Activated CD8-positive, alpha-beta memory T cell treated with anti-CD3 and anti-CD28 coated beads, Interleukin-2, amount 10 ng/mL, durations not matched to agents 7 days and 5 days (primary cell): ENCODE data around the gene ADM2. TPM values are rescaled to one million over a fixed set of nuclear protein-coding genes. Genes with fewer than 3 reads are reported as not detected.
"Not testable (repeated sequence)": the region's sequence is repeated elsewhere in the genome, so short reads cannot be mapped to it uniquely, and the experiment has no call there.

Experiments used
- ATAC-seq: fragments of 150-1000 bp; cut with Tn5 transposase; one replicate; pipeline ENCODE4 v1.10.0; 2021; ENCODE audit warnings: moderate library complexity
- CTCF ChIA-PET: fragments of 350-600 bp; sonication (Branson Sonifier 250); formaldehyde crosslinking; loops from one replicate; lab custom pipeline; 2021; ENCODE audit warnings: antibody characterized with exemption; lab: Charles Lee
- DNase-seq: peaks from one replicate; pipeline ENCODE4 v3.0.0-alpha.2; 2020
- H3K27ac Mint-ChIP-seq: one replicate; pipeline ENCODE4 v1.8.0; 2021; ENCODE audit warnings: mild to moderate bottlenecking, mixed read lengths
- H3K27me3 Mint-ChIP-seq: one replicate; pipeline ENCODE4 v1.8.0; 2021; ENCODE audit warnings: mixed read lengths
- H3K36me3 Mint-ChIP-seq: one replicate; pipeline ENCODE4 v1.8.0; 2021; ENCODE audit warnings: mild to moderate bottlenecking, mixed read lengths
- H3K4me1 Mint-ChIP-seq: one replicate; pipeline ENCODE4 v1.8.0; 2021; ENCODE audit warnings: mixed read lengths
- H3K4me3 Mint-ChIP-seq: one replicate; pipeline ENCODE4 v1.8.0; 2021; ENCODE audit warnings: mild to moderate bottlenecking, moderate library complexity, mixed read lengths
- H3K9me3 Mint-ChIP-seq: one replicate; pipeline ENCODE4 v1.8.0; 2022; ENCODE audit warnings: low read depth, mixed read lengths
- total RNA-seq, 2 experiments: library from RNA; stranded (reverse); gene quantifications; one replicate each; pipeline ENCODE4 v1.2.3, GENCODE V29; 2021

Gene ADM2
- total RNA-seq, 2 experiments from 2014 or later, result 4.7 to 5.3 TPM

DNA sequence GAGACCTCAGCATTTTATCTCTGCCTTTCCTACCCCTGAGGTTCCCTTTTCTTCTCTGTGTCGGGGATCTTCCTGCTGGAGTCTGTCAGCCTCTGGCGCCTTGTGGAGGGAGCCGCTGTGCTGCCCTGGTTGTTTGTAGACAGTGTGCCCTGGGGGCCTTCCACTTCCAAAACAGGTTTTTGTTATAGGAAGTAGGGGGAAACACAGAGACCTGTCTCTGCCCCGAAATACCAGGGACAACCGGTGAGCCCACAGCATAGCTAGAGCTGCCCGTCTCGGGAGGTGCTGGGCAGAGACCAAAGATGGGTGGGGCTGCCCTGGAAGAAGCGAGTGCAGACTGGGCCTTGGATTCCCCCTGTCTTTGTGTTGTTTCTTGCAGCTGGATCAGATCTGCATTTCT lies 34.7 kb downstream of the ADM2 start:
- DNase-seq (no peak), ATAC-seq (no peak)
- no peak overlapping the region for H3K4me3 Mint-ChIP-seq
- no peaks in the 10 kb centered on the region for H3K9me3 Mint-ChIP-seq
- H3K27me3 Mint-ChIP-seq, result no peaks in the 10 kb centered on the region
- peaks cover 26% of the 10 kb centered on the region for H3K4me1 Mint-ChIP-seq
- H3K36me3 Mint-ChIP-seq, result peaks cover 38% of the 10 kb centered on the region
- CTCF ChIA-PET, result interaction anchor here (0.6 to 3.7 kb wide), 2 partner anchors 9 to 47 kb away, joined by 3 to 22 read pairs; partner anchors contain the start of gene SCO2
- no peak overlapping the region for H3K27ac Mint-ChIP-seq

DNA sequence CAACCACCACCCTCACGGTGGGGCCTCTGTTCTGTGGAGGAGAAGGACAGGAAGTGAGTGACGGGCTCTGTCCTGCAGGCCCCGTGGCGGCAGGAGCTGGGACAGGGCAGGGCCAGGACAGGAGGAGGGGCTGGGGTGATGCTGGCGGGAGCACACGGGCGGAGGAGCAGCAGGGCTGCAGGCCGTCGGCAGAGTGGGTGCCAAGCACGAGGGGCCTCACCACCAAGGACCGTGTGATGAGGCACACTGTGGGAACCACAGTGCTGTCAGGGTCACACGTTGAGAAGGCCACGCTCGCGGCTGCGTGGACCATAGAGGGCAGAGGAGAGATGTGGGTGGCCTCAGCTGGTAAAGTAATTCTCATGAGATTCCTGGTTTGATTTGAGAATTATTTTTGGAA lies 35.5 kb downstream of the ADM2 start:
- H3K27me3 Mint-ChIP-seq, result no peaks in the 10 kb centered on the region
- H3K4me1 Mint-ChIP-seq, result peaks cover 23% of the 10 kb centered on the region
- DNase-seq (no peak), ATAC-seq (no peak)
- H3K27ac Mint-ChIP-seq, result no peak overlapping the region
- no peak overlapping the region for H3K4me3 Mint-ChIP-seq
- peaks cover 39% of the 10 kb centered on the region for H3K36me3 Mint-ChIP-seq
- no peaks in the 10 kb centered on the region for H3K9me3 Mint-ChIP-seq
- CTCF ChIA-PET, result interaction anchor here (3.7 kb wide), 1 partner anchor 8 kb away, joined by 22 read pairs; the partner anchor contains the start of gene SCO2

DNA sequence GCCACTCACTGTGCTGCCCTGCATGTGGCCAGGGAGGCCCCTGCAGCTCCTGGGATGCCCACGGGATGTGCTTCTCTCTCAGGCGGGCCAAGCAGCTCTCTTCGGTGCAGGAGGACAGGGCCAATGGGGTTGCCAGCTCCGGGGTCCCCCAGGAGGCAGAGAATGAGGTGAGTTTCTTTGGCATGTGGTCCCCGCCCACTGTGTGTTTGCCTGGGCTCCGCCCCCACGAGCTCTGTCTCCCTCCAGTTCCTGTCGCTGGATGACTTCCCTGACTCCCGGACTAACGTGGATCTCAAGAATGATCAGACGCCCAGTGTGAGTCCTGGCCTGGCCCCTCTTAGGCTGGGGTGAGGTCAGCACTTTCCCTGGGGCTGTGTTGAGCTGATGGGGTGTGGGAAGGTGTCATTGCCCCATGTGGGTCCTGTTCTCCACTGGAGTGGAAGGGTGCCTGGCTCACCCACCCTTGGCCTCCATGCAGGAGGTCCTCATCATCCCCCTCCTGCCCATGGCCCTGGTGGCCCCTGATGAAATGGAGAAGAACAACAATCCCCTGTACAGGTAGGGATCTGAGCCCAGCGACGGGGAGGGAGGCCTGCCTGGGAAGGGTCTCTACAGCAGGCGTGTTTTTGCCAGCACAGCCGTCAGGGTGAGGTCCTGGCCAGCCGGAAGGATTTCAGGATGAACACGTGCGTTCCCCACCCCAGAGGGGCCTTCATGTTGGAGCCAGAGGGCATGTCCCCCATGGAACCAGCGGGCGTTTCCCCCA lies 36.3 kb downstream of the ADM2 start:
- ATAC-seq, result no peak
- peaks cover 17% of the 10 kb centered on the region for H3K4me1 Mint-ChIP-seq
- DNase-seq, result no peak
- H3K9me3 Mint-ChIP-seq, result no peaks in the 10 kb centered on the region
- no peak overlapping the region for H3K4me3 Mint-ChIP-seq
- H3K27me3 Mint-ChIP-seq, result no peaks in the 10 kb centered on the region
- no peak overlapping the region for H3K27ac Mint-ChIP-seq
- peaks cover 35% of the 10 kb centered on the region for H3K36me3 Mint-ChIP-seq
- CTCF ChIA-PET, result interaction anchor here (1.3 kb wide), 1 partner anchor 64 kb away, joined by 3 read pairs; no protein-coding TSS in a partner anchor

DNA sequence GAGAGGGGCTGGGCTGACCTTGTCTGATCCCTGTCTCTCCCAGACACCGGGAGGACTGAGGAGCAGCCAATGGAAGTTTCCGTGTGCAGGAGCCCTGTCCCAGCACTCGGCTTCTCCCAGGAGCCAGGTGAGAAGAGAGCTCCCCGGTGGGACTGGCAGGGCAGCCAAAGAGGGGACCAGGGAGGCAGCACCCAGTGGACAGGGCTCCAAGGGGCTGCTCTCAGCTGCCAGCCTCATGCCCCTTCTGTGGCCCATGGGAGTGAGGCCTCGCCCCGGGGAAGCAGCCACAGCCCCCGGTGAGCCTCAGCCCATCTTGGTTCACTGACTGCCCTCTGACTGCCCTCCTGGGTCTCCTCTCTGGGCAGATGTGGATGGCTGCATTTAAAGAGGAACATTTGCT lies 37.3 kb downstream of the ADM2 start:
- CTCF ChIA-PET, result interaction anchor here (1.3 kb wide), 1 partner anchor 65 kb away, joined by 3 read pairs; no protein-coding TSS in a partner anchor
- no peak for ATAC-seq
- H3K36me3 Mint-ChIP-seq, result peaks cover 42% of the 10 kb centered on the region

DNA sequence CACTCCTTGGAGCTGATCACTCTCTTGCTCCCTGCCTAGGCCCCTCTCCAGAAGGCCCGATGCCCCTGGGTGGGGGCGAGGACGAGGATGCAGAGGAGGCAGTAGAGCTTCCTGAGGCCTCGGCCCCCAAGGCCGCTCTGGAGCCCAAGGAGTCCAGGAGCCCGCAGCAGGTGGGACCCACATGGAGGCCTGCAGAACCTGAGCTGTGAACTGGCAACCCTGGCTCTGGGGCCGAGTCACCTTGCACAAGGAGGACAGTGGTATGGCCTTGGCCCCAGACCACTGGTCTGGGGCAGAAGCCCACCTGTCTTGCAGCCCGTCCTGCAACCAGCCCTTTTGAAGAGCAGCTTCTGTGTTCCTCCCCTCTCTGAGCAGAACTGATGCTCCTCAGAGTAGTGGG lies 37.8 kb downstream of the ADM2 start:
- no peak overlapping the region for H3K27ac Mint-ChIP-seq
- H3K9me3 Mint-ChIP-seq, result no peaks in the 10 kb centered on the region
- no peaks in the 10 kb centered on the region for H3K27me3 Mint-ChIP-seq
- no peak for ATAC-seq
- CTCF ChIA-PET, result no interaction called here
- no peak overlapping the region for H3K4me3 Mint-ChIP-seq
- no peak for DNase-seq
- H3K4me1 Mint-ChIP-seq, result peaks cover 18% of the 10 kb centered on the region
- H3K36me3 Mint-ChIP-seq, result peaks cover 40% of the 10 kb centered on the region

More for the DNA sequence above, 37.3 kb downstream of the ADM2 start:
- Mint-ChIP-seq H3K4me1 (peaks cover 18% of the 10 kb centered on the region), H3K9me3 (no peaks in the 10 kb centered on the region), H3K4me3 (no peak overlapping the region), H3K27ac (no peak overlapping the region), H3K27me3 (no peaks in the 10 kb centered on the region)
- no peak for DNase-seq

DNA sequence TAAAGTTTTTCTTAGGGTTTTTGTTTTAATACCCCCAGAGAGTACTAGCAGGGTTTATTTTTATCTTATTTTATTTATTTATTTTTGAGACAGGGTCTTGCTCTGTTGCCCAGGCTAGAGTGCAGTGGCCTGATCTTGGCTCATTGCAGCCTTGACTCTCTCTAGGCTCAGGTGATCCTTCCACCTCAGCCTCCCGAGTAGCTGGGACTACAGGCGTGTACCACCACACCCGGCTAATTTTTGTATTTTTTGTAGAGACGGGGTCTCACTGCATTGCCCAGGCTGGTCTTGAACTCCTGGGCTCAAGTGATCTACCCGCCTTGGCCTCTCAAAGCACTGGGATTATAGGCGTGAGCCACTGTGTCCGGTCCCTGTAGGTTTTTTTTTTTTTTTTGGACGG lies 38.8 kb downstream of the ADM2 start:
- Mint-ChIP-seq H3K4me1 (peaks cover 20% of the 10 kb centered on the region), H3K36me3 (peaks cover 38% of the 10 kb centered on the region)
- H3K4me3 Mint-ChIP-seq, CTCF ChIA-PET, H3K9me3 Mint-ChIP-seq, H3K27me3 Mint-ChIP-seq, DNase-seq, H3K27ac Mint-ChIP-seq, ATAC-seq: not testable (repeated sequence)

DNA sequence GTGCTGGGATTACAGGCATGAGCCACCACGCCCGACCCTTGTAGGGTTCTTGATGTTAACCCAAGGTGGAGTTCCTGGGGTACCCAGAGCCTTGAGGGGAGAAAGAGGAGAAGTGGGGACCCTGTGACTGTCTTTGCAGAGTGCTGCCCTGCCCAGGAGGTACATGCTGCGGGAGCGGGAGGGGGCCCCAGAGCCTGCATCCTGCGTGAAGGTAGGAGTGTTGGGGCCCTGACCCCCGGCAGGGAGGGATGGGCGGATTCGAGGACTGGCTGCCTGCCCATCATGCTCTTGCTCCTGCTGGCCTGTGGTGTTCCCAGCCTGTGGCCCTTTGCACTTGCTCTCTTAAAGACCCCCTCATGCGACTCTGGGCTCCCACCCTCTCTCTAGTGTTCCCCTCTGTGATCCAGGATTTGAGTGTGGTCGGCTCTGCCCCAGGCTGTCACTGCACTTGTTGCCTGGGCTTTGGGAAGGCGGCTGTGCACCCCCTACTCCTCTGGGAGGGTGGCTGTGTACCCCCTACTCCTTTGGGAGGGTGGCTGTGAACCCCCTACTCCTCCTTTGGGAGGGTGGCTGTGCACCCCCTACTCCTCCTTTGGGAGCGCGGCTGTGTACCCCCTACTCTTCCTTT lies 39.6 kb downstream of the ADM2 start:
- Mint-ChIP-seq H3K4me1 (peaks cover 17% of the 10 kb centered on the region), H3K9me3 (no peaks in the 10 kb centered on the region), H3K27ac (no peak overlapping the region), H3K4me3 (no peak overlapping the region), H3K36me3 (peaks cover 36% of the 10 kb centered on the region), H3K27me3 (no peaks in the 10 kb centered on the region)
- CTCF ChIA-PET, result no interaction called here
- ATAC-seq, result no peak
- no peak for DNase-seq

DNA sequence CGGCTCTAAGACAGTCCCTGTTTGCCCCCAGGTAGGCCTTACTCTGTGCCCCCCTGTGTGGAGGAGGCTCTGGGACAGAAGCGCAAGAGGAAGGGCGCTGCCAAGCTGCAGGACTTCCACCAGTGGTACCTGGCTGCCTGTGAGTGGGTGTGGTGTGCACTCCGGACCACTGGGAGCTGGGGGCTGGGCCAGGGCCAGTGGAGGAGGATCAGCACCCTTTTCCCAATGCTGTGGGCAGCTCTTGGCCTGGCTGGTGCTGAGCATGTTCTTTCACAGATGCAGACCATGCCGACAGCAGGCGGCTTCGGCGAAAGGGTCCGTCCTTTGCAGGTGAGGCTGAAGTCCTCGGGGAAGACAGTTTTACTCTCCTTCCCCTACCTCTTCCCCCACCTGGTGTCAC lies 40.4 kb downstream of the ADM2 start:
- no peak for ATAC-seq
- no peaks in the 10 kb centered on the region for H3K27me3 Mint-ChIP-seq
- peaks cover 17% of the 10 kb centered on the region for H3K4me1 Mint-ChIP-seq
- peaks cover 35% of the 10 kb centered on the region for H3K36me3 Mint-ChIP-seq
- no peak overlapping the region for H3K27ac Mint-ChIP-seq
- CTCF ChIA-PET, result no interaction called here
- H3K9me3 Mint-ChIP-seq, result no peaks in the 10 kb centered on the region
- DNase-seq, result no peak
- no peak overlapping the region for H3K4me3 Mint-ChIP-seq

DNA sequence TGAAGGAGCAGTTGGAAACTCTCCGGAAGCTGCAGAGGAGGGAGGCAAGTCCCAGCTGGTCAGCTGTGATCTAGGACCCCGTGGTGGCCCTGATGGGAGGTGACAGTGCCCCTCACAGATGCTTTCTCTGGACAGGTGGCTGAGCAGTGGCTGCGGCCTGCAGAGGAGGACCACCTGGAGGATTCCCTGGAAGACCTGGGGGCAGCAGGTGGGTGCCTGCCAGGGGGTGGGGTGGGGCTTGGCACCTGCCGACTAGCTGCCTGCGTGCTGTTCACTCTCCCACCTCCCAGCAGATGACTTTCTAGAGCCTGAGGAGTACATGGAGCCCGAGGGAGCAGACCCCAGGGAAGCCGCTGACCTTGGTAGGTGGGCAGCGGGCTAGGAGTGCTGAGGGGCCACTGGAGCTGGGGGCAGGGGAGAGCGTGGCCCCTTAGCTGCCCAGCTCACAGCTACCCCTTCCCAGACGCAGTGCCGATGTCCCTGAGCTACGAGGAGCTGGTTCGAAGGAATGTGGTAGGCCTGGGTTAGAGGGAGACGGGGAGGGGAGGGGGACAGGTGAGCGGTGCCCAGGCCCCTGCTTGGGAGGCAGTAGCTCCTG lies 41.0 kb downstream of the ADM2 start:
- H3K36me3 Mint-ChIP-seq, result peaks cover 31% of the 10 kb centered on the region
- ATAC-seq, result no peak

DNA sequence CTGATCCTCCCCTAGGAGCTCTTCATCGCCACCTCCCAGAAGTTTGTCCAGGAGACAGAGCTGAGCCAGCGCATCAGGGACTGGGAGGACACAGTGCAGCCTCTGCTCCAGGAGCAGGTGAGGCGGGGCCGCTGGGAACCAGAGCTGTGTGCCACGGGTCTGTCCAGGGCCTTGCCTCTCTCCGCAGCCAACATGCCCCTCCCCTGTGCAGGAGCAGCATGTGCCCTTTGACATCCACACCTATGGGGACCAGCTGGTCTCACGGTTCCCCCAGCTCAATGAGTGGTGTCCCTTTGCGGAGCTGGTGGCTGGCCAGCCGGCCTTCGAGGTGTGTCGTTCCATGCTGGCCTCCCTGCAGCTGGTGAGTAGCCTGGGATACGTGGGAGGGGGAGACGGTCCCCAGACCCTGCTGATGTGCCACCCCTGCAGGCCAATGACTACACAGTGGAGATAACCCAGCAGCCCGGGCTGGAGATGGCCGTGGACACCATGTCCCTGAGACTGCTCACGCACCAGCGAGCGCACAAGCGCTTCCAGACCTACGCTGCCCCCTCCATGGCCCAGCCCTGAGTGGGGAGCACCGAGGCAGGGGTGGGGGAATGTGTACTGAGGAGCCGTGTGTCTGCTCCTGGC lies 41.6 kb downstream of the ADM2 start:
- Mint-ChIP-seq H3K27ac (no peak overlapping the region), H3K4me3 (no peak overlapping the region), H3K27me3 (no peaks in the 10 kb centered on the region), H3K36me3 (peaks cover 32% of the 10 kb centered on the region), H3K4me1 (peaks cover 29% of the 10 kb centered on the region), H3K9me3 (no peaks in the 10 kb centered on the region)
- ATAC-seq, result no peak
- no peak for DNase-seq
- CTCF ChIA-PET, result interaction anchor here (0.5 to 4.6 kb wide), 4 partner anchors 13 to 57 kb away, joined by 3 to 79 read pairs (median 3); partner anchors contain the start of genes LMF2, NCAPH2 and SYCE3

More for the DNA sequence above, 41.0 kb downstream of the ADM2 start:
- no peak overlapping the region for H3K27ac Mint-ChIP-seq
- peaks cover 23% of the 10 kb centered on the region for H3K4me1 Mint-ChIP-seq
- no peaks in the 10 kb centered on the region for H3K27me3 Mint-ChIP-seq
- DNase-seq, result no peak
- no peaks in the 10 kb centered on the region for H3K9me3 Mint-ChIP-seq
- CTCF ChIA-PET, result interaction anchor here (0.5 to 4.6 kb wide), 4 partner anchors 12 to 56 kb away, joined by 3 to 79 read pairs (median 3); partner anchors contain the start of genes LMF2, NCAPH2 and SYCE3
- no peak overlapping the region for H3K4me3 Mint-ChIP-seq

DNA sequence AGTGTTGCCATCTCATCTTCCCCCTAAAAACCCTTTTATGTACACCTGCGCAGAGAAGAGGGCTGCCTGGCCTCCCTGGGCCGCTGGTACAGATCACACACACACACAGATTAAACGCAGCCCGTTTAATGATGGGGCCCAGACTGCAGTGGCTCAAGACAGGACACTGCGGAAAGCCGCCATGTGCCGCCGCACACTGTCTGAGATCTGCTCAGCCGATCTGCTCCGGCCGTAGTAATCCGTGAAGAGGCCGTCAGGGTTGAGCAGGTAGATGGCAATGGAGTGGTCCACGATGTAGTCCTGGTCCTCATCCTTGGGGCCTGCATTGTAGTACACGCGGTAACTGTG lies 42.1 kb downstream of the ADM2 start:
- ATAC-seq (no peak), DNase-seq (no peak)
- Mint-ChIP-seq H3K27ac (no peak overlapping the region), H3K36me3 (peaks cover 34% of the 10 kb centered on the region), H3K4me3 (peak overlapping the region; percentile 27), H3K27me3 (no peaks in the 10 kb centered on the region), H3K4me1 (peaks cover 35% of the 10 kb centered on the region), H3K9me3 (no peaks in the 10 kb centered on the region)
- CTCF ChIA-PET, result interaction anchor here (4.6 to 7.1 kb wide), 2 partner anchors 13 to 42 kb away, joined by 69 to 79 read pairs; partner anchors contain the start of genes LMF2, NCAPH2 and SYCE3

DNA sequence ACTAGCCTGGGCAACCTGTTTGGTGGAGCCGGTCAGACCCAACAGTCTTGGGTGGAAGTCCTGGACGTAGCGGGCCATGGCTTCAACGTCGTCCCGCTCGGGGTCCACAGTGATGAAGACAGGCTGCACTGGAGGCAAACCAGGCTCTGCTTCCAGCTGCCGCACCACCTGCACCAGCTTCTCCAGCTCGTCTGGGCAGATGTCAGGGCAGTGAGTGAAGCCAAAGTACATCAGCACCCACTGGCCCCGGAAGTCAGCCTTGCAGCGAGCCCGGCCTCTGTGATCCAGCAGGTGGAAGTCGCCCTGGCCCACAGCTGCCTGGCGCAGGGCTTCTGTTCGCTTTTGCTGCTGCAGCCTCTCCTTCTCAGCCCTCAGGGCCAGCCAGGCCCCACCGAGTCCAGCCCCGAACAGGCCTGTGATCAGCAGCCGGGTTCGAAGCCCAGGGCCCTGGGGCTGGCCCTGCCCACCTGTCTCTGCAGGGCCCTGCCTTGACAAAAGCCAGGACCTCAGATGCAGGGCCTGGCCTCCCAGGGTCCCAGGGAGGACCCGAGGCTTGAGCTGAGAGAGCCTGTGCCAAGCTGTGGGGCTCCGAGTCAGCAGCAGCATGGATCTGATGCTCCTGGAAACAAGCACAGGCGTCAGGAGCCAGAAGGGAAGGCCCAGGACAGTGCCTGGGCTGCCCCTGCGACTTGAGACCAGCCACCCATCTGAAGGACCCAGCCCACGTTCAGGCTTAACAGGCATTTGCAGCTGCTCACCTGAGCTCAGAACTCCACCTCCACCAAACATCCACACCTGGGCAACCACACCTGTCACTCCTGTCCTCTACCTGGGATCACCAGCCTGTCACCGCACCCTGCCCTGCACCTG lies 42.7 kb downstream of the ADM2 start:
- peak overlapping the region; percentile 77 for H3K27ac Mint-ChIP-seq
- CTCF ChIA-PET, result interaction anchor here (1.4 to 7.1 kb wide), 9 partner anchors 9 to 158 kb away, joined by 3 to 81 read pairs (median 22); partner anchors contain the start of genes ARSA, LMF2, NCAPH2 and SYCE3
- peaks cover 41% of the 10 kb centered on the region for H3K4me1 Mint-ChIP-seq
- H3K27me3 Mint-ChIP-seq, result no peaks in the 10 kb centered on the region
- peak overlapping the region; percentile 80 for H3K4me3 Mint-ChIP-seq
- ATAC-seq, result no peak
- no peak for DNase-seq
- peaks cover 32% of the 10 kb centered on the region for H3K36me3 Mint-ChIP-seq
- no peaks in the 10 kb centered on the region for H3K9me3 Mint-ChIP-seq
